Vagina (tissue), 2 donors: Measurements from ENCODE around the gene ZSCAN23.

ENCODE experiments used
- CTCF ChIP-seq, 3 experiments: fragments of 450-650 bp in 2 of 3; fragments of 200-600 bp in 1 of 3; sonication (generic) in 1 of 3; IDR thresholded peaks; one replicate each; pipeline ENCODE4 v1.5.1; 2017 to 2019; ENCODE audit warnings: antibody characterized with exemption in 3 of 3, mild to moderate bottlenecking in 2 of 3, moderate library complexity in 2 of 3
- POLR2A ChIP-seq, 2 donors: fragments of 450-650 bp; IDR thresholded peaks; one replicate each; pipeline ENCODE4 v1.6.1; 2017; ENCODE audit warnings: antibody characterized with exemption in 2 of 2, mild to moderate bottlenecking in 2 of 2, moderate library complexity in 2 of 2
- POLR2AphosphoS5 ChIP-seq, 2 donors: sonication (generic); formaldehyde crosslinking; IDR thresholded peaks; one replicate each; pipeline ENCODE4 v1.9.0; 2017; ENCODE audit warnings: antibody characterized with exemption in 2 of 2, mild to moderate bottlenecking in 2 of 2, low read depth in 1 of 2; ENCODE audit not compliant: insufficient read depth in 1 of 2

GRCh38 chr6:28458568-28458967 lies 15.3 kb upstream of the ZSCAN23 start:
- TF ChIP-seq CTCF (IDR thresholded peaks at IDR 0.05) (no peak), POLR2A (IDR thresholded peaks at IDR 0.05) (no peak), POLR2AphosphoS5 (IDR thresholded peaks at IDR 0.05; ENCODE audit: insufficient read depth in 1 of 2, low read depth in 1 of 2) (no peak)
